GM19463 (cell line): ENCODE measurements around the gene MAN2B1.
"Not testable (repeated sequence)": the region's sequence is repeated elsewhere in the genome, so short reads cannot be mapped to it uniquely, and the experiment has no call there.

Experiments used
- ATAC-seq: cut with Tn5 transposase; IDR thresholded peaks from one replicate; pipeline ENCODE4 v1.9.1; 2021; ENCODE audit warnings: mild to moderate bottlenecking, moderate library complexity; ENCODE audit not compliant: unreplicated experiment

The MAN2B1 gene

GRCh38 chr19:12689581-12690216 lies 23.2 kb upstream of the MAN2B1 start:
- no peak for ATAC-seq

- ATAC-seq, result no peak
These were observed 22.5 kb upstream of the MAN2B1 start for GRCh38 chr19:12689012-12689411.

GRCh38 chr19:12687496-12688196 lies 21.1 kb upstream of the MAN2B1 start, which contains the start of gene GNG14:
GNG14 (plus strand) TSS chr19:12687998; CDS start chr19:12688049, 51 bp downstream.
- ATAC-seq, result no peak

- ATAC-seq, result no peak
These were observed 19.3 kb upstream of the MAN2B1 start for GRCh38 chr19:12685831-12686230.

- peak; percentile 68 for ATAC-seq
These were observed 14.8 kb upstream of the MAN2B1 start, which contains the start of gene DHPS for GRCh38 chr19:12681074-12681987. DHPS (minus strand) TSS chr19:12681880; CDS start chr19:12681766, 114 bp downstream.

GRCh38 chr19:12680034-12680433 lies 13.5 kb upstream of the MAN2B1 start:
- no peak for ATAC-seq

- not testable (repeated sequence) for ATAC-seq
These were observed 11.5 kb upstream of the MAN2B1 start for GRCh38 chr19:12678039-12678438.

- ATAC-seq, result no peak
These were observed 10.4 kb upstream of the MAN2B1 start for GRCh38 chr19:12676928-12677327.

- no peak for ATAC-seq
These were observed 9.8 kb upstream of the MAN2B1 start for GRCh38 chr19:12676384-12676792.

GRCh38 chr19:12675940-12676339 lies 9.4 kb upstream of the MAN2B1 start:
- ATAC-seq, result no peak

GRCh38 chr19:12675399-12675798 lies 8.9 kb upstream of the MAN2B1 start:
- no peak for ATAC-seq

- ATAC-seq, result no peak
These were observed 6.2 kb upstream of the MAN2B1 start for GRCh38 chr19:12672744-12673143.

- no peak for ATAC-seq
These were observed 3.8 kb upstream of the MAN2B1 start for GRCh38 chr19:12670159-12670928.

- no peak for ATAC-seq
These were observed 3.0 kb upstream of the MAN2B1 start for GRCh38 chr19:12669270-12670158.

- ATAC-seq, result no peak
These were observed 2.4 kb upstream of the MAN2B1 start for GRCh38 chr19:12668932-12669269.

- no peak for ATAC-seq
These were observed 1.8 kb upstream of the MAN2B1 start for GRCh38 chr19:12668346-12668745.

- ATAC-seq, result no peak
These were observed 1.3 kb upstream of the MAN2B1 start for GRCh38 chr19:12667731-12668302.

- ATAC-seq, result no peak
These were observed 774 bp downstream of the MAN2B1 start for GRCh38 chr19:12665671-12666264.

GRCh38 chr19:12665281-12665573 lies 1.3 kb downstream of the MAN2B1 start:
- no peak for ATAC-seq
